ENCODE data around the gene RBPJ.

Gene RBPJ

GRCh38 chr4:26424153-26424552 is 103.3 kb downstream of the RBPJ start:
- DNase-seq = no peak

- no peak for DNase-seq
These were observed 104.0 kb downstream of the RBPJ start for GRCh38 chr4:26424838-26425237.

DNA sequence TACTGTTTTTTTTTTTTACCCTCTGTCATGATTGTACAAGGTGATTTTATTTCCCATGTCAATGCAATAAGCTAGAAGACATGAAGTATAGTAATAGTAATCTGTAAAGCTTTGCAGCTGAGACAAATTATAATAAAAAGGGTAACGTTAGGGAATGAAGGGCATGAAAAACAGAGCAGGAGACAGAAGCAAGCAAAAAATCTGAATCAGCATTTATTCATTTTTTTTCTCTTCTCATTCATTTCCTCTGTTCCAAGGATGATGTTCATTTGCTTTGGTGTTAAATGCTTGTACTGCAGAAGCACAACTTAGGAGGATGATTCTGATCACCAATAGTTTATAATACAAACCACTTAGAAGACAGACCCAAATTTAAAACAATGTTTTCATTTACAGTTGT is 105.1 kb downstream of the RBPJ start:
- no peak for DNase-seq

DNA sequence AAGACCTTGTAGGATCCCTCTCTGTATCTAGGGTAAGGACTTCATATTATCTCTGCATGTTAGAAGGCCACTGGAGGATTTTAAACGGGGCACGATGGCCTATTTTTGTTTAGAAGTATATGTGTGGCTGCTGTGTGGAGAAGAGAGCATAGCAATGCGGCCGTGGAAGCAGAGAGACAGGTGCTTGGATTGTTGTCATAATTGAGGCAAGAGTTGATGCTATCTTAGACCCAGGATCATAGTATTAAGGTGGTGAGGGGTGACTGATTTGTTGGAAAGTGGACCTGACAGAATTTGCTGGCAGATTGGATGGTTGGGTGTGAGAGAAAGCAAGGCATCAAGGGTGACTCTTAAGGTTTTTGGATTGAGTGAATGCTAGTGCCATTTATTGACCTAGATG is 106.1 kb downstream of the RBPJ start:
- DNase-seq = no peak

DNA sequence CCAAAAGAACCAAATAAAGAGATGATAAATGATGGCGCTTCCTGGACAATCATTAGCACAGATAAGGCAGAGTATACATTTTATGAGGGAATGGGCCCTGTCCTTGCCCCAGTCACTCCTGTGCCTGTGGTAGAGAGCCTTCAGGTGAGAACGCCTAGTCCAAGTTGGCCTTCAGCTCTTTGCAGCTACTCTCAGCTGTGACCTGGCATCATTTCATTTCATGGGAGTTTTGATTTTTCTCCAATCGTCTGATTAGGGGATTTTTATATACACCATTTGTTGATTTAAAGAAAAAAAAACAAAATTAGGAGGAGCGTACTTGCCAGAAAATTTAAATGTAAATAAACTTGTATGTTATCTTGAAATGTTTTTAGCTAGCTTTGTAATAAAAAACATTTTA is 109.1 kb downstream of the RBPJ start:
- DNase-seq = no peak

GRCh38 chr4:26431461-26432180 is 110.8 kb downstream of the RBPJ start:
- no peak for DNase-seq

GRCh38 chr4:26432419-26432818 is 111.6 kb downstream of the RBPJ start:
- no peak for DNase-seq

- DNase-seq = no peak
These were observed 112.7 kb downstream of the RBPJ start for GRCh38 chr4:26433556-26433955.

DNA sequence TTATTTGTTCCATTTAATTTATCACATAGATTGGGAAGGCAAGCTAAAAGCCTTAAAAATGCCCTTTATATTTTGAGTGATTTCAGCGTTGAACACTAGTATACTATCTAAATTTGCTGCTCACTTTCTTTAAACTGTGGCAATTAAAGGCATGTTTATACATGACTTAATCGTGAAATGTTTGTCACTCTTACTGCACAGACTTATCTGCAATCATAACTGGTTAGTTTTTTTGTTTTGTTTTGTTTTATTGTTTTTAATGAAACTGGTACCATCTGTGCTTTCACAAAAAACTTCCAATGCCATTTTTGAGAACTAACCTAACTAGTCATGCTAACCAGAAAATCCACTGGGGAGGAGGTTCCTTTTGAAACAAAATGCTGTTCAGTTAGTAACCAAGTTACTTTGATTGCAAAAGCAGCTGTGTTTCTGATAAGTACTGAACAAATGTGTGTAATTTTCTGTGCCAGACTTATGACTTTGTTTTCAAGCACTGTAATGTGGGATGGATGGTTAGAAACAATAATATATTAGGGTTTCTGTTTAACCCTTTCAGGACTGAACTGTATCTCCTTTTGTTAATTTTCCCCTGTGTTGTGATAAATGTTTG is 113.3 kb downstream of the RBPJ start:
- no peak for DNase-seq

DNA sequence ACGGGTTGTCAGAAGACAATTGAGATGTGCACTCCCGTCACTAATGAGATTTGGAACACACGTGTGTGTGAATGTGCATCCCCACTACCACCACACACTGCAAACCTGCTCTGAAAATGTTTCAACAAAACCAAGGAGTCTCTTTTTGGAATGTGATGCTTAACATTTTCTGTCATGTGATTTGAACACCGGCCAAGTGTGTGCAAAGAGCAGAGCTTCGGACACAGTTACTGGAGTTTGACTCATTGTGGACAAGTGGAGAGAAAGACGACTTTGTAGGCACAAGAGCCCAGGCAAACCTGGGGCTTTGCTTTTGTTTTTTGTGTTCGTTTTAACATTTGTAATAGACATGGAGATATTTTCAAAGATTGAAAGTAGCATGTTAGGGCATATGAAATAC is 120.3 kb downstream of the RBPJ start:
- DNase-seq = no peak

- DNase-seq = no peak
These were observed 121.0 kb downstream of the RBPJ start for GRCh38 chr4:26441771-26442170.

- no peak for DNase-seq
These were observed 126.6 kb downstream of the RBPJ start for GRCh38 chr4:26447378-26447777.

DNA sequence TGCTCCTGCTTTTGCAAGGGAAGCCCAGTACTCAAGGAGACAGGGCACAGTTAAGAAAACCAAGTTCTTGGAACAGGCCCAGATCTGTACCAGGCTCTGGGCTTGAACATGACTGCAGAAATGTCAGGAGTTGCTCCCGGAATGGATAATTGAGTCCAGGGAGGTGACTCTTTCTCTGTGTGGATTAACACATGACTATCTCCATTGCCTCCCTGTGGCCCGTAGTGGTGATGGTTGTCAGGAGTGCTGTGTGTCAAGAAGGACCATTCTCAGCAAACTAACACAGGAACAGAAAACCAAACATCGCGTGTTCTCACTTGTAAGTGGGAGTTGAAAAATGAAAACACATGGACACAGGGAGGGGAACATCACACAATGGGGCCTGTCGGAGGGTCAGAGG is 129.6 kb downstream of the RBPJ start:
- DNase-seq = no peak

DNA sequence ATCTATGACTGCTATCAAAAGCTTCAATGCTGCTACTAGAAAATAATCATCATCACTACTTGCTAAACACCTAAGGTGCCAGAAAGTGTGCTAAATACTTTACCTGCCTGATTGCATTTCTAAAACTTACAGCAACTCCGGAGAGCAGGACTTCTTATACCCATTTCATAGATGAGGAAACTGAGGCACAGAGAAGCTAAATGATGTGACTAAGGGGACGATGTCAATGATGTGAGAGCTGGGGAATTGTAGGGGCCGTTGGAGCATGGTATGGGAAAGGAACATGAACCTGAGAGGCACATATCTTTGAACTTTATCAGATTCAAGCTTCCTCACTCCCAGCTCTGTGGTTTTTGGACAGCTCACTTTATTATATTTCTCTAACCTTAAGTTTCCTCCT is 130.8 kb downstream of the RBPJ start:
- no peak for DNase-seq

DNA sequence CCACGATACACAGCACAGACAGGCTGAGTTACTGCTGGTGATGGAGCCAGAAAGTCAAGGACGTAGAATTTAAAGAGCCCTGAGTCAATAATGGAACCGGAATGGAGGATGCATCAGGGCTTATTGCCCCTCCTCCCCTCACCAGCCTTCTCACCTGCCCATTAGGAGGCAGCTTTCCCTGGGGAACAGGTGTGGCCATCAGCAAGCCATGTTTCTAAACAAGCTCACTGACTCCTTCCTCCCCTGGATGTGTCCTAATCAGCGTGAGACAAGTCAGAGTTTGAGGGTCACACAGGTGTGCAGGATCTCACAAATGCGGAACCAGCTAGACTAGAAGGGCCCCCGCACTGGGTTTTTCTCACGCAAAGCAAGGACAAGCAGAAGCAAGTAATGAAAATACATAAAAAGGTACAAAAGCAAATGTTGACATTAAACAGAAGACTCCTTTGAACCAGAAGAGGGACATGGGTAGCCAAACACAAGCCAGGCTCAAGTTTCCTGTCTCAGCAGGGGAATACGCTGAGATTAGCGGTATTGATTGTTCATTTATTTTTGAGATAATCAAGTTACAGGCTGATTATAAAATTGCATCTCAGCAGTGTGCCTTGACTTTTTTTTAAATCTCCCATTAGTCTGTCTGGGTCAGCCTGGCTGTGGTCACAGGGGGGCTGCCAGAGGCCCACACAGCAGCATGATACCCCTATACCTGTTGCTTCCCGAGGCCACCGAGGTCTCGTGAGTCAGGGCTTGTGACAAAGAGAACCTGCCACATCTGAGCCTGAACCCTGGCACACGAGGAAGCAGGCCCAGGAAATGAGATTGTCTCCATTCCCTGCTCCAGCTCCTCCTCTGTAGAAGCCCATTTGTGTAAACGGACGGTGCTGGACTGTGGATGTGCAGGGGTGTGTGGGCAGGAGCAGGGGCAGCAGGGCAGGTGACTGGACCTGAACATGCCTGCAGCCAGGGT is 132.0 kb downstream of the RBPJ start:
- no peak for DNase-seq

GRCh38 chr4:26454961-26455360 is 134.1 kb downstream of the RBPJ start:
- no peak for DNase-seq

- no peak for DNase-seq
These were observed 134.8 kb downstream of the RBPJ start for GRCh38 chr4:26455571-26455970.

GRCh38 chr4:26457412-26457811 is 136.6 kb downstream of the RBPJ start:
- DNase-seq = no peak

- DNase-seq = no peak
These were observed 137.3 kb downstream of the RBPJ start for GRCh38 chr4:26458157-26458561.

DNA sequence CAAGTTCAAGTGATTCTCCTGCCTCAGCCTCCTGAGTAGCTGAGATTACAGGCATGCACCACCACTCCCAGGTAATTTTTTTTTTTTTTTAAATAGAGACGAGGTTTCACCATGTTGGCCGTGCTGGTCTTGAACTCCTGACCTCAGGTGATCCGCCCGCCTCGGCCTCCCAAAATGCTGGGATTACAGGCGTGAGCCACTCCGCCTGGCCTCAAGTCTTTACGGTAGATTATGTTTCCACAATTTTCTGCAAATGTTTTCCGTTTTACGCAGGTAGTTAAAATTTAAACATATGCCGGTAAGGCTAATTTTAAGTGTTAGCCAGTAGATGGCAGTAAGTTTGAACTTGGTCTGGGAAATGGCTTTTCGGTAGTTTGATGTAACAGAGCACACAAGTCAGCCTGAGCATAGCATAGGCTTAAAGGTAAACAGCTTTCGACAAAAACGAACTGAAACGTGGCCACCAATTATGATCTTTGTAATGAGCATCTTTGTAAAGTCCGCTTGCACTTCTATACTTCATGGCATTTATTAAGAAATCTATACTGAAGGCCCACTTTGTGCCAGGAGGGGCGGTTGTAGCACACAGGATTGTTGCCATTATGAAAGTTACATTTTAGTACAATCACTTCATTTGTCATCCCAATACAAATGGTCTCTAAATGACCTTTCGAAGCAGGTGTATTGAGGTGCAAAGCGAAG is 138.4 kb downstream of the RBPJ start:
- DNase-seq = no peak

GRCh38 chr4:26459756-26460530 is 139.1 kb downstream of the RBPJ start:
- DNase-seq = no peak

DNA sequence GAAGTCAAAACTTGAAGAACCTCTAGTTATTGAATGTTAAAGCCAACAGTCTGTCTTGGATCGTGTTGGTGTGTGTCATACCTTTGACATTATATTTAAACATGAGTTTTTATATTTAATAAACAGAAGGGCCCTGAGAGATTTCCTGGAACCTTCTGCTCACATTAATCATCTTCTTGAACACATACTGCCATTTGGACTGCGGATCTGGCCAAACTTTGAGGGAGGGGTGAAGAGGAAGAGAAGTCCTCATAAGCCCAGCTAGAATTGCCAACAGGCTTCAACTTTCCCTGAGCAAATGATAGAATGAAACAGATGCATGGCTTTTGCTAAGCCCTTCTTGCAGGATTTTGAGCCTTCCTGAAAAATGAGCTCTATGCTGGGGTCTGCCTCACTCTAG is 142.1 kb downstream of the RBPJ start:
- DNase-seq = no peak

Measured in T-helper 9 cell (primary cell).